ENCODE data around the gene NUDT16.

The NUDT16 gene

GRCh38 chr3:131386429-131387165 is 5.0 kb downstream of the NUDT16 start:
- DNase-seq (ENCODE audit: low read depth), result no peak
- no peak overlapping the region for H3K4me3 ChIP-seq (ENCODE audit: low read length)
- TF ChIP-seq, protein P1, sequence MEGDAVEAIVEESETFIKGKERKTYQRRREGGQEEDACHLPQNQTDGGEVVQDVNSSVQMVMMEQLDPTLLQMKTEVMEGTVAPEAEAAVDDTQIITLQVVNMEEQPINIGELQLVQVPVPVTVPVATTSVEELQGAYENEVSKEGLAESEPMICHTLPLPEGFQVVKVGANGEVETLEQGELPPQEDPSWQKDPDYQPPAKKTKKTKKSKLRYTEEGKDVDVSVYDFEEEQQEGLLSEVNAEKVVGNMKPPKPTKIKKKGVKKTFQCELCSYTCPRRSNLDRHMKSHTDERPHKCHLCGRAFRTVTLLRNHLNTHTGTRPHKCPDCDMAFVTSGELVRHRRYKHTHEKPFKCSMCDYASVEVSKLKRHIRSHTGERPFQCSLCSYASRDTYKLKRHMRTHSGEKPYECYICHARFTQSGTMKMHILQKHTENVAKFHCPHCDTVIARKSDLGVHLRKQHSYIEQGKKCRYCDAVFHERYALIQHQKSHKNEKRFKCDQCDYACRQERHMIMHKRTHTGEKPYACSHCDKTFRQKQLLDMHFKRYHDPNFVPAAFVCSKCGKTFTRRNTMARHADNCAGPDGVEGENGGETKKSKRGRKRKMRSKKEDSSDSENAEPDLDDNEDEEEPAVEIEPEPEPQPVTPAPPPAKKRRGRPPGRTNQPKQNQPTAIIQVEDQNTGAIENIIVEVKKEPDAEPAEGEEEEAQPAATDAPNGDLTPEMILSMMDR (IDR thresholded peaks at IDR 0.05; ENCODE audit: insufficient read depth, low read depth, low read length, missing control alignments), result no peak

GRCh38 chr3:131387796-131388489 is 6.4 kb downstream of the NUDT16 start:
- no peak for DNase-seq (ENCODE audit: low read depth)
- TF ChIP-seq, protein P1 (IDR thresholded peaks at IDR 0.05; ENCODE audit: insufficient read depth, low read depth, low read length, missing control alignments), result no peak
- H3K4me3 ChIP-seq (ENCODE audit: low read length), result no peak overlapping the region

DNA sequence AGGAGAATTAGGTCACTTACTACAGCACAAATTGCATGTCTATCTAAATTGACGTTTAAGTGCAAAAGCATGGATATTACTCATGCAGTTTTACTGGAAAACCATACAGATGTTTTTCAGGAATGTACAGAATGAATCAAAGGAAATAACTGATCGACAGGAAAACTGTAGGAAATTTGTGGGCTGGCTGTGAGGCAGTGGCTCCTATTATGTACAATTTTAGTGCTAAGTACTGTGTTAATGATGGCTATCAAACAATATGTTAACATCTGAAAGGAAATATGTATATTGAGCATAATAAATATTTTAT is 6.9 kb downstream of the NUDT16 start:
- no peak for DNase-seq (ENCODE audit: low read depth)

GRCh38 chr3:131390331-131390730 is 8.8 kb downstream of the NUDT16 start:
- no peak overlapping the region for H3K4me3 ChIP-seq (ENCODE audit: low read length)
- TF ChIP-seq, protein P1 (IDR thresholded peaks at IDR 0.05; ENCODE audit: insufficient read depth, low read depth, low read length, missing control alignments), result no peak
- no peak for DNase-seq (ENCODE audit: low read depth)

More for the DNA sequence above, 6.9 kb downstream of the NUDT16 start:
- H3K4me3 ChIP-seq (ENCODE audit: low read length), result no peak overlapping the region
- TF ChIP-seq, protein P1 (IDR thresholded peaks at IDR 0.05; ENCODE audit: insufficient read depth, low read depth, low read length, missing control alignments), result no peak

GRCh38 chr3:131393051-131393450 is 11.5 kb downstream of the NUDT16 start:
- no peak for DNase-seq (ENCODE audit: low read depth)
- TF ChIP-seq, protein P1 (IDR thresholded peaks at IDR 0.05; ENCODE audit: insufficient read depth, low read depth, low read length, missing control alignments), result no peak
- no peak overlapping the region for H3K4me3 ChIP-seq (ENCODE audit: low read length)

GRCh38 chr3:131393868-131394267 is 12.3 kb downstream of the NUDT16 start:
- TF ChIP-seq, protein P1 (IDR thresholded peaks at IDR 0.05; ENCODE audit: insufficient read depth, low read depth, low read length, missing control alignments), result no peak
- DNase-seq (ENCODE audit: low read depth), result no peak

More at GRCh38 chr3:131393868-131394267, 12.3 kb downstream of the NUDT16 start:
- H3K4me3 ChIP-seq (ENCODE audit: low read length), result no peak overlapping the region

Data from epithelial cell of esophagus (primary cell).